Heart left ventricle (tissue), 13 donors: Measurements from ENCODE around the gene TMEM130.
"Not testable (repeated sequence)": the region's sequence is repeated elsewhere in the genome, so short reads cannot be mapped to it uniquely, and the experiment has no call there.

Experiments
- POLR2A ChIP-seq, 2 donors: fragments of 450-650 bp; IDR thresholded peaks; one replicate each; pipeline ENCODE4 v1.6.1; 2017; ENCODE audit warnings: antibody characterized with exemption in 2 of 2, mild to moderate bottlenecking in 2 of 2, moderate library complexity in 2 of 2
- TF ChIP-seq, protein P1 (sequence below), 12 donors: fragments of 200-600 bp; sonication (generic) in 4 of 12; IDR thresholded peaks; one replicate each; pipeline versions ENCODE4 v1.5.0 to v1.8.0; 2018 to 2022; ENCODE audit warnings: antibody characterized with exemption in 12 of 12, mild to moderate bottlenecking in 5 of 12
- donor health status: ischemic (EF 13 %, LVEDD 7.1; RV severe dilation, severe dysfunction).
- donor health status: DM: no; HTN: yes; CAD: no.
- donor health status: DM: no; HTN: no; CAD: no.
- donor health status: ischemic (EF 25% LVEDD 6.9; RV normal size, moderate dysfunction).
- donor health status: ischemic (EF 25% LVEDD 5.7; RV mildly dilated, moderate dysfunction).
- donor health status: ischemic (EF 35%, LVEDD 5.7; RV mildly dilated, moderate dysfunction).
- donor health status: nonischemic (EF 11% LVEDD 7.7; RV severe dilation, severe dysfunction).
- donor health status: DM: yes; HTN: yes; CAD: no.
- donor health status: PGD.
- donor health status: ischemic (EF 29% LVEDD 5.4; RV normal size, mild dysfunction).
- donor health status: nonischemic (EF 23%, LVEDD 6.1; RV moderate dilation, normal function).

GRCh38 chr7:98842552-98842951, 27.3 kb downstream of the TMEM130 start:
- TF ChIP-seq POLR2A (IDR thresholded peaks at IDR 0.05) = not testable (repeated sequence)
- TF ChIP-seq, protein P1, sequence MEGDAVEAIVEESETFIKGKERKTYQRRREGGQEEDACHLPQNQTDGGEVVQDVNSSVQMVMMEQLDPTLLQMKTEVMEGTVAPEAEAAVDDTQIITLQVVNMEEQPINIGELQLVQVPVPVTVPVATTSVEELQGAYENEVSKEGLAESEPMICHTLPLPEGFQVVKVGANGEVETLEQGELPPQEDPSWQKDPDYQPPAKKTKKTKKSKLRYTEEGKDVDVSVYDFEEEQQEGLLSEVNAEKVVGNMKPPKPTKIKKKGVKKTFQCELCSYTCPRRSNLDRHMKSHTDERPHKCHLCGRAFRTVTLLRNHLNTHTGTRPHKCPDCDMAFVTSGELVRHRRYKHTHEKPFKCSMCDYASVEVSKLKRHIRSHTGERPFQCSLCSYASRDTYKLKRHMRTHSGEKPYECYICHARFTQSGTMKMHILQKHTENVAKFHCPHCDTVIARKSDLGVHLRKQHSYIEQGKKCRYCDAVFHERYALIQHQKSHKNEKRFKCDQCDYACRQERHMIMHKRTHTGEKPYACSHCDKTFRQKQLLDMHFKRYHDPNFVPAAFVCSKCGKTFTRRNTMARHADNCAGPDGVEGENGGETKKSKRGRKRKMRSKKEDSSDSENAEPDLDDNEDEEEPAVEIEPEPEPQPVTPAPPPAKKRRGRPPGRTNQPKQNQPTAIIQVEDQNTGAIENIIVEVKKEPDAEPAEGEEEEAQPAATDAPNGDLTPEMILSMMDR (IDR thresholded peaks at IDR 0.05) = not testable (repeated sequence)
